ENCODE results near the gene CFD.

DNA sequence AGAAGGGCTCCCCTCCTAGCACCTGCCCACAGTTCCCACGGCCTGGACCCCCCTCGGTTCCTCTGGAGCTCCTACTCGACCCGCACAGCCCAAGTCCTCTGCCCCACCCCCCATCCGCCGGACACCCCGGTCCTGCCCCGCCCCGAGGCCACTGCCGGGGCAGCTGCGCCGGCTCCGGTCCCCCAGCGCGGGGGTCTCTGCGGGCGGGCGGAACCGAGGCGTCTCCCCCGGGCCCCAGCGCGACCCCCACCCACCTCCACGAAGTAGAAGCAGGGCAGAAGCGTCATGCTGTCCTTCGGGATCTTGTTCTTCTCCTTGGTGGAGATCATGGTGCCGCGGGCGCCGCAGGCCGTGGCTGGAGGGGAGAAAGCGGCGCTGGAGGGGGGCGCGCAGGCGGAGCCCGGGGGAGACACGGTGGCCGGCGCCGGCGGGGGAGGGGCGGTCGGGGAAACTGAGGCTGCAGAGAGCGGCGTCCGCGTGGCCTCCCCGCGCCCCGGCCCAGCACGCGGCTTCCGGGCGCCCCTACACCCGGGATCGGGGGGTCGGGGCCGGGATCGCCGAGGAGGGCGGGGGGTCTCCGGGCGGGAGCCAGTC, 38.1 kb upstream of the CFD start:
- TF ChIP-seq, protein P1, sequence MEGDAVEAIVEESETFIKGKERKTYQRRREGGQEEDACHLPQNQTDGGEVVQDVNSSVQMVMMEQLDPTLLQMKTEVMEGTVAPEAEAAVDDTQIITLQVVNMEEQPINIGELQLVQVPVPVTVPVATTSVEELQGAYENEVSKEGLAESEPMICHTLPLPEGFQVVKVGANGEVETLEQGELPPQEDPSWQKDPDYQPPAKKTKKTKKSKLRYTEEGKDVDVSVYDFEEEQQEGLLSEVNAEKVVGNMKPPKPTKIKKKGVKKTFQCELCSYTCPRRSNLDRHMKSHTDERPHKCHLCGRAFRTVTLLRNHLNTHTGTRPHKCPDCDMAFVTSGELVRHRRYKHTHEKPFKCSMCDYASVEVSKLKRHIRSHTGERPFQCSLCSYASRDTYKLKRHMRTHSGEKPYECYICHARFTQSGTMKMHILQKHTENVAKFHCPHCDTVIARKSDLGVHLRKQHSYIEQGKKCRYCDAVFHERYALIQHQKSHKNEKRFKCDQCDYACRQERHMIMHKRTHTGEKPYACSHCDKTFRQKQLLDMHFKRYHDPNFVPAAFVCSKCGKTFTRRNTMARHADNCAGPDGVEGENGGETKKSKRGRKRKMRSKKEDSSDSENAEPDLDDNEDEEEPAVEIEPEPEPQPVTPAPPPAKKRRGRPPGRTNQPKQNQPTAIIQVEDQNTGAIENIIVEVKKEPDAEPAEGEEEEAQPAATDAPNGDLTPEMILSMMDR (IDR thresholded peaks at IDR 0.05), result no peak
- no peak for TF ChIP-seq POLR2A (IDR thresholded peaks at IDR 0.05)
